ENCODE results near the gene SMARCAL1.

Gene SMARCAL1

GRCh38 chr2:216522892-216523502 is 110.7 kb downstream of the SMARCAL1 start:
- TF ChIP-seq FOXP2 (optimal IDR thresholded peaks at IDR 0.05; ENCODE audit: control extremely low read depth, extremely low read length, insufficient read depth) (no peak), POLR2AphosphoS5 (IDR thresholded peaks at IDR 0.05; ENCODE audit: borderline replicate concordance, low read depth, low read length) (no peak), EZH2 (IDR thresholded peaks at IDR 0.05) (no peak)
- no peak overlapping the region for H3K4me3 ChIP-seq
- H3K27ac ChIP-seq, result no peak overlapping the region

GRCh38 chr2:216525972-216526371 is 113.7 kb downstream of the SMARCAL1 start:
- no peaks in the 10 kb centered on the region; the same call in 1 of the 2 replicates for H3K36me3 ChIP-seq (ENCODE audit: insufficient read depth, low read length)
- no peaks in the 10 kb centered on the region for H3K9me3 ChIP-seq (ENCODE audit: low read depth, low read length)
- DNase-seq (ENCODE audit: low read depth, low spot score), result no peak
- H3K9ac ChIP-seq (ENCODE audit: insufficient read length), result no peak overlapping the region
- TF ChIP-seq EZH2 (IDR thresholded peaks at IDR 0.05), result no peak
- TF ChIP-seq FOXP2 (optimal IDR thresholded peaks at IDR 0.05; ENCODE audit: control extremely low read depth, extremely low read length, insufficient read depth), result no peak
- no peak for TF ChIP-seq POLR2AphosphoS5 (IDR thresholded peaks at IDR 0.05; ENCODE audit: borderline replicate concordance, low read depth, low read length)
- no peak overlapping the region for H3K27ac ChIP-seq
- no peak overlapping the region for H3K4me3 ChIP-seq

More at GRCh38 chr2:216522892-216523502, 110.7 kb downstream of the SMARCAL1 start:
- Histone ChIP-seq H3K36me3 (ENCODE audit: insufficient read depth, low read length) (peaks cover 4% of the 10 kb centered on the region; the same call in 1 of the 2 replicates), H3K9ac (ENCODE audit: insufficient read length) (no peak overlapping the region), H3K9me3 (ENCODE audit: low read depth, low read length) (no peaks in the 10 kb centered on the region)
- no peak for DNase-seq (ENCODE audit: low read depth, low spot score)

DNA sequence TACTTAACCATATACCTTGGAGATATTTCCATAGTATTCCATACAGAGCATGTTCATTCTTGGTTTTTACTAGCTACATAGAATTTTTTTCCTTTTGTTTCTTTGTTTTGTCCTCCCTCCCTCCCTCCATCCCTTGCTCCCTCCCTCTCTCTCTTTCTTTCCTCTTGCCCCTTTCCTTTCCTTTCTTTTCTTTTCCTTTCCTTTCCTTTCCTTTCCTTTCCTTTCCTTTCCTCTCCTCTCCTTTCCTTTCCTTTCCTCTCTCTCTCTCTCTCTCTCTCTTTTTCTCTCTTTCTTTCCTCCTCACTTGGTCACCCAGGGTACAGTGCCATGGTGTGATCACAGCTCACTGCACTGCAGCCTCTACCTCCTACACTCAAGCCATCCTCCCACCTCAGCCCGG is 114.7 kb downstream of the SMARCAL1 start:
- H3K4me3 ChIP-seq, result no peak overlapping the region
- DNase-seq (ENCODE audit: low read depth, low spot score), result no peak
- H3K9ac ChIP-seq (ENCODE audit: insufficient read length), result no peak overlapping the region
- no peak for TF ChIP-seq EZH2 (IDR thresholded peaks at IDR 0.05)
- no peak for TF ChIP-seq POLR2AphosphoS5 (IDR thresholded peaks at IDR 0.05; ENCODE audit: borderline replicate concordance, low read depth, low read length)
- TF ChIP-seq FOXP2 (optimal IDR thresholded peaks at IDR 0.05; ENCODE audit: control extremely low read depth, extremely low read length, insufficient read depth), result no peak
- no peak overlapping the region for H3K27ac ChIP-seq
- no peaks in the 10 kb centered on the region for H3K9me3 ChIP-seq (ENCODE audit: low read depth, low read length)
- H3K36me3 ChIP-seq (ENCODE audit: insufficient read depth, low read length), result no peaks in the 10 kb centered on the region

- Histone ChIP-seq H3K9ac (ENCODE audit: insufficient read length) (no peak overlapping the region), H3K27ac (peak overlapping the region; percentile 40; the same call in 1 of the 2 replicates)
- peak; percentile 40 for DNase-seq (ENCODE audit: low read depth, low spot score)
Observed at GRCh38 chr2:216527600-216527999, 115.3 kb downstream of the SMARCAL1 start.

GRCh38 chr2:216532562-216532961 is 120.3 kb downstream of the SMARCAL1 start:
- no peak overlapping the region for H3K4me3 ChIP-seq
- TF ChIP-seq EZH2 (IDR thresholded peaks at IDR 0.05) (no peak), POLR2AphosphoS5 (IDR thresholded peaks at IDR 0.05; ENCODE audit: borderline replicate concordance, low read depth, low read length) (no peak), FOXP2 (optimal IDR thresholded peaks at IDR 0.05; ENCODE audit: control extremely low read depth, extremely low read length, insufficient read depth) (no peak)
- no peak overlapping the region for H3K9ac ChIP-seq (ENCODE audit: insufficient read length)
- H3K9me3 ChIP-seq (ENCODE audit: low read depth, low read length), result no peaks in the 10 kb centered on the region
- no peak overlapping the region for H3K27ac ChIP-seq
- no peak for DNase-seq (ENCODE audit: low read depth, low spot score)
- H3K36me3 ChIP-seq (ENCODE audit: insufficient read depth, low read length), result no peaks in the 10 kb centered on the region

More at GRCh38 chr2:216527600-216527999, 115.3 kb downstream of the SMARCAL1 start:
- H3K36me3 ChIP-seq (ENCODE audit: insufficient read depth, low read length), result no peaks in the 10 kb centered on the region
- no peaks in the 10 kb centered on the region for H3K9me3 ChIP-seq (ENCODE audit: low read depth, low read length)
- TF ChIP-seq EZH2 (IDR thresholded peaks at IDR 0.05) (no peak), POLR2AphosphoS5 (IDR thresholded peaks at IDR 0.05; ENCODE audit: borderline replicate concordance, low read depth, low read length) (no peak), FOXP2 (optimal IDR thresholded peaks at IDR 0.05; ENCODE audit: control extremely low read depth, extremely low read length, insufficient read depth) (no peak)
- H3K4me3 ChIP-seq, result no peak overlapping the region
